Neural cell (in vitro differentiated cells): ENCODE measurements around the gene ADSL. TPM values are rescaled to one million over a fixed set of nuclear protein-coding genes. Genes with fewer than 3 reads are reported as not detected.

Source experiments
- H2AFZ ChIP-seq: fragments of 200-600, 300-800 bp; sonication (generic), shearing (Covaris generic); 2 replicates; pipeline ENCODE4 v1.6.0; 2014; ENCODE audit warnings: low read depth, mild to moderate bottlenecking, antibody characterized with exemption, low read length, moderate library complexity
- H3F3A ChIP-seq: fragments of 200-600 bp; shearing (Covaris generic); 2 replicates; pipeline ENCODE4 v1.6.1; 2016; ENCODE audit warnings: mild to moderate bottlenecking, moderate library complexity, mixed read lengths, antibody characterized with exemption, low read length; ENCODE audit not compliant: insufficient read depth, poor library complexity, severe bottlenecking
- H3K27ac ChIP-seq: fragments of 200-600, 300-800 bp; sonication (generic), shearing (Covaris generic); 2 replicates; pipeline ENCODE4 v1.5.1; 2014; ENCODE audit warnings: mild to moderate bottlenecking, low read length, moderate library complexity
- H3K27me3 ChIP-seq: fragments of 300-800, 200-600 bp; sonication (generic), shearing (Covaris generic); 2 replicates; pipeline ENCODE4 v1.6.0; 2014; ENCODE audit warnings: mild to moderate bottlenecking, low read depth, low read length, moderate library complexity; ENCODE audit not compliant: insufficient read depth
- H3K36me3 ChIP-seq: fragments of 300-800, 200-600 bp; sonication (generic), shearing (Covaris generic); 2 replicates; pipeline ENCODE4 v1.5.1; 2014; ENCODE audit warnings: mild to moderate bottlenecking, antibody characterized with exemption, low read length, moderate library complexity; ENCODE audit not compliant: insufficient read depth
- H3K4me2 ChIP-seq: fragments of 300-800, 200-600 bp; sonication (generic), shearing (Covaris generic); 2 replicates; pipeline ENCODE4 v1.6.0; 2014; ENCODE audit warnings: mild to moderate bottlenecking, low read length
- H3K4me3 ChIP-seq: fragments of 300-800, 200-600 bp; sonication (generic), shearing (Covaris generic); 2 replicates; pipeline ENCODE4 v1.5.1; 2014; ENCODE audit warnings: mild to moderate bottlenecking, low read length, moderate library complexity
- H3K79me2 ChIP-seq: fragments of 200-600 bp; shearing (Covaris generic); replicated peaks from 2 replicates; pipeline ENCODE4 v1.6.0; 2014; ENCODE audit warnings: mild to moderate bottlenecking, low read length, moderate library complexity; ENCODE audit not compliant: insufficient read depth
- H3K9ac ChIP-seq: fragments of 300-800, 200-600 bp; sonication (generic), shearing (Covaris generic); 2 replicates; pipeline ENCODE4 v1.6.1; 2016; ENCODE audit warnings: mild to moderate bottlenecking, low read length, mixed read lengths
- H3K9me2 ChIP-seq: fragments of 200-600 bp; shearing (Covaris generic); 2 replicates; pipeline ENCODE4 v1.6.1; 2016; ENCODE audit warnings: mild to moderate bottlenecking, low read length, mixed read lengths; ENCODE audit not compliant: insufficient read depth
- H3K9me3 ChIP-seq: fragments of 200-600, 300-800 bp; sonication (generic), shearing (Covaris generic); 2 replicates; pipeline ENCODE4 v1.6.1; 2016; ENCODE audit warnings: mild to moderate bottlenecking, mixed run types, low read length, moderate library complexity, mixed read lengths
- H4K20me1 ChIP-seq: fragments of 200-600 bp; shearing (Covaris generic); 2 replicates; pipeline ENCODE4 v1.6.1; 2016; ENCODE audit warnings: mild to moderate bottlenecking, mixed run types; ENCODE audit not compliant: insufficient read depth
- EP300 ChIP-seq: fragments of 450-650 bp; conservative IDR thresholded peaks from 2 replicates; pipeline ENCODE4 v1.6.1; 2014; ENCODE audit warnings: antibody characterized with exemption, mild to moderate bottlenecking, moderate library complexity; ENCODE audit not compliant: poor library complexity, severe bottlenecking
- EZH2 ChIP-seq: fragments of 200-600, 300-800 bp; shearing (Covaris generic), sonication (generic); IDR thresholded peaks from 2 replicates; pipeline ENCODE4 v1.6.1; 2014; ENCODE audit warnings: antibody characterized with exemption, low read length, borderline replicate concordance, mild to moderate bottlenecking; ENCODE audit not compliant: insufficient read depth, poor library complexity, severe bottlenecking
- MXI1 ChIP-seq: fragments of 450-650 bp; conservative IDR thresholded peaks from 2 replicates; pipeline ENCODE4 v1.6.1; 2014; ENCODE audit warnings: antibody characterized with exemption, mild to moderate bottlenecking; ENCODE audit not compliant: poor library complexity, severe bottlenecking
- POLR2AphosphoS5 ChIP-seq: IDR thresholded peaks from 2 replicates; pipeline ENCODE4 v1.6.1; 2012
- RAD21 ChIP-seq: fragments of 450-650 bp; conservative IDR thresholded peaks from 2 replicates; pipeline ENCODE4 v1.6.1; 2014; ENCODE audit warnings: antibody characterized with exemption, mild to moderate bottlenecking, moderate library complexity
- REST ChIP-seq: IDR thresholded peaks from 2 replicates; pipeline ENCODE4 v1.6.1; 2012; ENCODE audit warnings: borderline replicate concordance
- SMC3 ChIP-seq: fragments of 450-650 bp; conservative IDR thresholded peaks from 2 replicates; pipeline ENCODE4 v1.6.1; 2014; ENCODE audit warnings: antibody characterized with exemption, mild to moderate bottlenecking, moderate library complexity; ENCODE audit not compliant: poor library complexity
- TAF1 ChIP-seq: IDR thresholded peaks from 2 replicates; pipeline ENCODE4 v1.6.1; 2012; ENCODE audit warnings: low read depth
- polyA plus RNA-seq: library from polyadenylated mRNA; depleted of rRNA; stranded (reverse); fragments of >200 nt; gene quantifications from 2 replicates; pipeline ENCODE4 v1.2.3, GENCODE V29; 2014

The ADSL gene
- polyA plus RNA-seq, 1 donor from 2014 or later, result 112 TPM

- H3K36me3 ChIP-seq, result peaks cover 4% of the 10 kb centered on the region
- H3K79me2 ChIP-seq, result no peaks in the 10 kb centered on the region
- H3K27ac ChIP-seq, result no peak overlapping the region
- no peaks in the 10 kb centered on the region for H3K9me2 ChIP-seq
- H3K9ac ChIP-seq, result no peak overlapping the region
- no peaks in the 10 kb centered on the region for H3K9me3 ChIP-seq
- TF ChIP-seq REST (no peak), RAD21 (no peak)
- H3K4me3 ChIP-seq, result no peak overlapping the region
- no peaks in the 10 kb centered on the region for H3F3A ChIP-seq
- no peaks in the 10 kb centered on the region for H3K27me3 ChIP-seq
- no peak overlapping the region for H3K4me2 ChIP-seq
- no peaks in the 10 kb centered on the region for H4K20me1 ChIP-seq
- H2AFZ ChIP-seq, result no peak overlapping the region
Observed at GRCh38 chr22:40300884-40301672, 45.2 kb upstream of the ADSL start.

GRCh38 chr22:40302149-40302548 is 44.2 kb upstream of the ADSL start:
- peaks cover 4% of the 10 kb centered on the region for H3K36me3 ChIP-seq
- no peak overlapping the region for H2AFZ ChIP-seq
- H3F3A ChIP-seq, result no peaks in the 10 kb centered on the region
- H3K27me3 ChIP-seq, result no peaks in the 10 kb centered on the region
- TF ChIP-seq REST (no peak), TAF1 (no peak), EP300 (no peak), MXI1 (no peak), RAD21 (no peak)
- no peaks in the 10 kb centered on the region for H3K9me2 ChIP-seq
- H3K27ac ChIP-seq, result no peak overlapping the region
- no peaks in the 10 kb centered on the region for H4K20me1 ChIP-seq
- H3K4me2 ChIP-seq, result no peak overlapping the region
- no peaks in the 10 kb centered on the region for H3K79me2 ChIP-seq
- no peak overlapping the region for H3K9ac ChIP-seq
- no peaks in the 10 kb centered on the region for H3K9me3 ChIP-seq
- H3K4me3 ChIP-seq, result no peak overlapping the region

DNA sequence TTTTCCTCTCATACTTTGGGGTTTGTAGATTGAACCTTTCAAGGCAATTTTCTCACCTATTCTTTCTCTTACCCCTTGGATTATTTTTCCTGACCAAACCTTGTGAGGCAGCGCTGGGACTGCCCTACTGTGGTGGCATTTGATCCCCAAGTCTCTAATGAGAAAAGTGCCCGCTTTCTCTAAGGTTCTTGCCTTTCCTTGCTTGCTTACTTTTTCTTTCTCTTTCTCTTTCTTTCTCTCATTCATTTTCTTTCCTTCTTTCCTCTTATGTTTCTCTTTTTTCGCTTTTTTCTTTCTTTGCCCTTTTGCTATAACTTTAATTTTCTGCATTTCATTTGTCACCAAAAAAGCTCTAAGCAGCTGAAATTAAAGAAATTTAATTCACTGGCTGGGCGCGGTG is 40.7 kb upstream of the ADSL start:
- no peak overlapping the region for H3K9ac ChIP-seq
- no peaks in the 10 kb centered on the region for H3K9me2 ChIP-seq
- no peak overlapping the region for H3K27ac ChIP-seq

More for the DNA sequence above, 40.7 kb upstream of the ADSL start:
- TF ChIP-seq POLR2AphosphoS5 (no peak), RAD21 (no peak), SMC3 (no peak), REST (no peak), EZH2 (no peak), EP300 (no peak)
- no peaks in the 10 kb centered on the region for H4K20me1 ChIP-seq
- H3K4me2 ChIP-seq, result no peak overlapping the region
- no peaks in the 10 kb centered on the region for H3F3A ChIP-seq
- H3K9me3 ChIP-seq, result no peaks in the 10 kb centered on the region
- peaks cover 8% of the 10 kb centered on the region for H3K36me3 ChIP-seq
- H3K27me3 ChIP-seq, result no peaks in the 10 kb centered on the region
- no peak overlapping the region for H3K4me3 ChIP-seq
- H2AFZ ChIP-seq, result no peak overlapping the region
- H3K79me2 ChIP-seq, result no peaks in the 10 kb centered on the region
